GM21367 (cell line): ENCODE measurements around the gene TUBGCP5.

Experiments
- ATAC-seq: cut with Tn5 transposase; IDR thresholded peaks from one replicate; pipeline ENCODE4 v1.9.1; 2021; ENCODE audit not compliant: unreplicated experiment

TUBGCP5 gene

GRCh38 chr15:22979238-22980188 is 59.9 kb downstream of the TUBGCP5 start:
- ATAC-seq, result peak; percentile 48

GRCh38 chr15:22978691-22979237 is 60.6 kb downstream of the TUBGCP5 start:
- peak; percentile 28 for ATAC-seq

DNA sequence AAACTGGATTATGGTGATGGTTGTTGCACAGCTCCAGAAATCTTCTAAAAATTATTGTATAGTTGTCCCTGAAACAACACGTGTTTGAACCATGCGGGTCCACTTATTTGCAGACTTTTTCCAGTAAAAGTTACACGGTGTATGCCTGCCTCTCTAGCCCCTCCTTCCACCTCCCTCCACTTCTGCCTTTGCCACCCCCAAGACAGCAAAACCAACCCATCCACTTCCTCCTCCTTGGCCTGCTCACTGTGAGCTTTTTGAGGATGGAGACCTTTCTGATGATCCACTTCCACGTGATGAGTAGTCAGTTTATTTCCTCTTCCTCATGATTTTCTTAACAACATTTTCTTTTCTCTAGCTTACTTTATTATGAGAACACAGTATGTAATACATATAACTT is 64.6 kb downstream of the TUBGCP5 start:
- no peak for ATAC-seq

DNA sequence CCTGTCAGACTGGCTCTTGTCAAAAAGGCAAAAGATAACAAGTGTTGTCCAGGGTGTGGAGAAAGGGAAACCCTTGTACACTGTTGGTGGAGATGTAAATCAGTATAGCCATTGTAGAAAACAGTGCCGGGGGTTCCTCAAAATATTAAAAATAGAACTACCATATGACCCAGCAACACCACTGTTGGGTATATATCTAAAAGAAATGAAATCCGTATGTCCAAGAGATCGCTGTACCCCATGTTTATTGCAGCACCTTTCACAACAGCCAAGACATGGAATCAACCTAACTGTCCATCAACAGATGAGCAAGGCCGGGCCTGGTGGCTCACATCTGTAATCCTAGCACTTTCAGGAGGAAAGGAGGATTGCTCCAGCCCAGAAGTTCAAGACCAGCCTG is 65.4 kb downstream of the TUBGCP5 start:
- no peak for ATAC-seq

DNA sequence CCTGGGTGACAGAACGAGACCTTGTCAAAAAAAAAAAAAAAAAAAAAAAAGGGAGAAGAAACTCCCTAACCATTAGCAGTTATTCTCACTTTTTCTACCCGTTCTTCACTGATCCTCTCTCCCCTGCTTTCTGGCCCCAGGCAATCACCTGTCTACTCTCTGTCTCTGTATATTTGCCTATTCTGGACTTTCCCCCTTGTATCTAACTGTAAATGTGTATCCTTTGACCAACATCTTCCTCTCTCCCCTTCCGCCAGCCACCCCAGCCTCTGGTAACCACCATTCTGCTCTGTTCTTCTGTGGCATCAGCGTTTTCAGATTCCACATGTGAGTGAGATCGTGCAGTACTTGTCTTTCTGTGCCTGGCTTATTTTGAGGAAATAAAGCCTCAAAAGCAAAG is 66.1 kb downstream of the TUBGCP5 start:
- ATAC-seq, result no peak

DNA sequence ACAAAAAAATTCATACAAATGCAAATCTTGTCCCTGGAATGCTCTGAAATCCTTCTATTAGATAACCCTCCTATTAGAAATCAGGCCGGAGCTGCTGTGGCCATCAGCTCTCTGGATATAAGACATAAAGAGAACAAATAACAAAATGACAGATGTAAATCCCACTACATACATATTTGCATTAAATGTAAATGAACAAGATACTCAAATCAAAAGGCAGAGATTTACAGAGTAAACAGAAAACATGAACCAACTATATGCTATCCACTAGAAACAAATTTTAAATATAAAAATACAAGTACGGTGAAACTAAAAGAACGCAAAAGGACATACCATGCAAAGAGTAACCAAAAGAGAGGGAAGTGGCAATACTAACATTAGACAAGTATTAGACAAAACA is 69.9 kb downstream of the TUBGCP5 start:
- ATAC-seq, result no peak

- ATAC-seq, result no peak
Measured at GRCh38 chr15:22968366-22968765, 71.0 kb downstream of the TUBGCP5 start.

DNA sequence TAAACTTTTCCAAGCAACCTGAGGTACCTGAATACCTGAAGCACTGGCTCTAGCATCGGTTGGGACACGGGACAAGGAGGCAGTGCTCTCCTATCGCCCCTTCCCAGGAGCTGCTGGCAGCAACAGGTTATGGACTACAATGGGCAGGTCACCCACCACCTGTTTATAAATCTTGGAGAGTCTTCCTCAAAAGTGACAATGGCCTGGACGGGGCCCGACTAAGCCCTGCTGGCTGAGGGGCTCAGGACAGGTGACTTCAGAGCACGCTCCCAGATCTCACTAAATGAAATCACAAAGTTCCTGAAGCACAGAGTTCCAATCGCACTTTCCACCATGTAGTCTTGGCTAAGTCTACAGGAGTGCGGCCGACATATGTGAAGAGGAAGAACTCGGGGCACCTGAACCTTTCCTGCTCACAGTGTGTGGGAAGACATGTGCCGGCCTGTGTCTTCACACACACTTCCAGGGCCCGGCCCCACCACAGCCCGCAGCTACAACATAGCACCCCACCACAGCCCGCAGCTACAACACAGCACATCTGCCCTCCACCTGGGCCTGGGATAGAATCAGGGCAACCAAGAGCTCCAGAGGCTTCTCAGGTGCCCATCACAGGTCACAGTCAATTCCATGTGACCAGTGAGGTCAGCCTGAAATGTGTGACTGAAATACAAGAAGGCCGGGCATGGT is 72.1 kb downstream of the TUBGCP5 start:
- no peak for ATAC-seq

- no peak for ATAC-seq
Measured at GRCh38 chr15:22966321-22967083, 72.9 kb downstream of the TUBGCP5 start.

DNA sequence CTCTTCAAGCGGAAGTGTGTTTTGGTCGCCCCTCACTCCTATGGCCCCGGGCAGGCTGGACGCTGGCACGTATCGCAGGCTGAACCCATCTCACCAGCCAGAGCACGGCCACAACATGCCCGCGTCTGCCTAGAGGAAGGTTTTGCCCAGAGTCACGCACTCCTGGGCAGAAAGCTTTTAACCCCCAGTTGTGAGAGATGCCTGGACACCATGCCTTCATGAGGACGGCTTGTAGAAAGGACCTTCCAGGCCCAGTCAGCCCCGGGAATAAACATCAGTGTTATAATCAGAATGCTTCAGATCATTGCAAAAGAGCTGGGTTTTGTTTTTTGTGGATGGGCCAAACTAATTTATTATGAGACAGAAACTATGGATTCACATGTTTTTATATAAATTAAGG is 75.7 kb downstream of the TUBGCP5 start:
- ATAC-seq, result no peak

DNA sequence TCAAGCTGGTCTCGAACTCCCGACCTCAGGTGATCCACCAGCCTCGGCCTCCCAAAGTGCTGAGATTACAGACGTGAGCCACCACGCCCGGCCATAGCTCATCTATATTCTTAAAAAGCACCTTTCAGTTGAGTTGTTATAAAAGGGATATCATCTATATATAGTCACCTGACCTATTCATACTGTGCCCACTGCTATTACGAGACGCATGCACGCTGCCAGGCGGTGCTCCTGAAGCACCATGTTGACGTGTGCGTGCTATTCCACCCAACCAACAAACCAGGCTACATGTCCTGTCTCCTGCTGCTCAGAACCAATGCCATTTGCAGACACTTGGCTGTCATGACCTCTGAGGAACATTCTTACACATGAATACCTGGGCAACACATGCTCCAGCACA is 76.8 kb downstream of the TUBGCP5 start:
- ATAC-seq, result no peak

DNA sequence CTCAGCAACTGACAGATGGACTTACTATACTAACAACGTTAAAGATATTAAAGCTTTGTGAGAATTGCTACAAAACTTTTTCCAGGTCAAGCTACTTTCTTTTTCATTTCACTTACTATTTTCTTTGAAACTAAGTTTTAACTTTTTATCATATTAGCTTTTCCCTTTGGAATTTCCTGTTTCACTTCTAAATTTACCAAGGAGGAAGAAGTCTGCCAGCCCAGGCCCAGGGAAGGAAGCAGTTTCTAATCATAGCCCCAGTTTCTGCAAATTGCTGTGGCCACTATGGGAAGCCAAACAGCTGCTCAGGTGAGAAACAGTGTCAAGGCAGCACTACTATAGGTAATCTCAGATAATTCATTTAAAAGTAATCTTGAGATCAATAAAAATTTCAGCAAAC is 77.6 kb downstream of the TUBGCP5 start:
- ATAC-seq, result no peak

GRCh38 chr15:22960556-22960955 is 78.8 kb downstream of the TUBGCP5 start:
- no peak for ATAC-seq

- ATAC-seq, result no peak
Measured at GRCh38 chr15:22960126-22960525, 79.2 kb downstream of the TUBGCP5 start.

GRCh38 chr15:22959321-22960101 is 79.9 kb downstream of the TUBGCP5 start:
- ATAC-seq, result no peak

DNA sequence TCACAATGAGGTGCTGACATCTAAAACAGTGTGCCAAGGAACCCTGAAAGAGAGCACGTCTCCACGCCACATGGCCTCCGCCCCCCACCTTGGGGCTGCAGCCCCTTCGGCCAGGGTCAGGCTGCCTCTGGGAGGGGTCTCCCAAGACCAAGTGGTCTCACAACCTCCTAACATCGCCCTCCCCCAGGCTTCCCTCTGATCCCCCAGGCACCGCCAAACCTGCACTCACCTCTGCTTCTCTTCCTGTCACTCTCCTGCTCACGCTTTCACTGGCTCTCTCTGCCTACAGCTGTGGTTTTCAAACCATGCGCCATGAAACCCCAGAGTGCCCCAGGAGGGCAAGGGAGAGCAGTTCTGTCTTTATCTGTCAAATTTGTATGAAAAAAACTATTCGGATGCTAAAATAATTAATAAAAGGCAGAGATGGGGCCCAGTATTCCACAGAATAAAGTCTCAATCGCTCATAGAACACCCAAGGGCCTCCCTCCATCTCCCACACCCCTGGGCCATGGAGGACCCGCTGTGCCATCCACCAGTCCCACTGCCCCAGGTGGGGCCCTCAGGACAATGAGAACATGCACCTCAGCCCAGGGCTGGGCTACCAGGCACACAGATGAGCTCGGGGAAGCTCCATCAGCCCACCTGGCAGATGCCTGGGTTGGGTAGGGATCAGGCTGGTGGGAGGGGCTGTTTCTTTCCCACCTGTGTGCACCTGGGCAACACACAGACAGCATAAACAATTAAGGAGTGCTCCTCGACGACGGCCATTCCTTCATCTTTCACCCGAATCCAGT is 80.7 kb downstream of the TUBGCP5 start:
- ATAC-seq, result no peak

DNA sequence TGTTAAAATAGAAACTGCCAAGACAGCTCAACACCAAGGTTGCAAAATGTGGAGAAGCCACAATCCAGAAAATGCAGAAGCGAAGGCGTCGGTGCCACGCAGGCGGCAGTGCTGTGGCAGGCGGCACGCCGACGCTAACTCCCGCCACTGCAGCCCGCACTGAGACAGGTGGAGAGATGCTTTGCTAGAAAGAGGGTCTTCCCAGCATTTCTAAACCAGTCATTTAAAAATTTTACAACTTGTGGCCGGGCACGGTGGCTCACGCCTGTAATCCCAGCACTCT is 82.5 kb downstream of the TUBGCP5 start:
- no peak for ATAC-seq

DNA sequence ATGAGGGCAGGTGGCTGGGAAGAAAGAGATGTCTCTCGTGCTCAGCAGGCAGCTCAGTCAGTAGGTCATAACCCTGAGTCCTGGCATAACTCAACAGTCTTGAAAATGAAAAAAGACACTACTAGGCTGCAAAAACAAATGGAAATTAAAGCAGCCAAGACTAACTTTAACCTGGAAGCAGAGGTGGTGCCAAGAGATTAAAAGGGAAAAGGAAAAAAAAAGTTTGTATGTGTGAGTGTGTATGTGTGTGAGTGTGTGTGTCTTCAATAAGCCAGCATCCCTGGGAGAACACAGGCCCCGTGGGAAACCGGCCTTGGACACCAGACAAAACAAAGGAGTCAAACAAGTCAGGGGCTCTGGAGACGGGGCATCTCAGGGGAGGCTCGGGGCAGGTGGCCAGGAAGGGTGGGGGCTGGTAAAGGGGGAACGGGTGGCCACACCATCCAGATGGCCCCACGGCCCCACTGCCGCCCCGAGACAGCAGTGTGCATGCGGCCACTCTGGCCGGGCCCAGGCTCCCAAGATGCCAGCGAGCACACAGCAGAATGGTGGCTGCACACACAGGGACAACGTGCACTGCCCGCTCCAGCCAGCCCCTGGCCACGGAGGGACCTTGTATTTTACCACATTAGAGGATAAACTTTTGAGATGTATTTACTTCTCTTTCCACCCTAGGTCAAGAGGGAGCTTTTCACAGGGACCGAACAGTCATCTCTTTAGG is 83.0 kb downstream of the TUBGCP5 start:
- ATAC-seq, result no peak

GRCh38 chr15:22955544-22956119 is 83.7 kb downstream of the TUBGCP5 start:
- no peak for ATAC-seq
